Fibroblast of lung (primary cell): ENCODE results near the gene RBBP8. TPM values are rescaled to one million over a fixed set of nuclear protein-coding genes. Genes with fewer than 3 reads are reported as not detected.

Source experiments
- DNase-seq, 2 donors: peaks; one replicate each; pipeline versions ENCODE4 v3.0.0 to v3.0.0-alpha.2; 2010; ENCODE audit warnings: low read depth in 2 of 2
- H2AFZ ChIP-seq: 2 replicates; pipeline ENCODE4 v1.5.1; 2012; ENCODE audit warnings: low read length, control low read depth, inconsistent platforms
- H3K27ac ChIP-seq: 2 replicates; pipeline ENCODE4 v1.5.1; 2011; ENCODE audit warnings: low read length, control low read depth; ENCODE audit not compliant: insufficient read depth
- H3K27me3 ChIP-seq: 2 replicates; pipeline ENCODE4 v1.5.1; 2011; ENCODE audit warnings: mild to moderate bottlenecking, low read length; ENCODE audit not compliant: control insufficient read depth, insufficient read depth
- H3K36me3 ChIP-seq: 2 replicates; pipeline ENCODE4 v1.5.1; 2011; ENCODE audit warnings: low read length; ENCODE audit not compliant: control insufficient read depth, insufficient read depth
- H3K4me1 ChIP-seq: 2 replicates; pipeline ENCODE4 v1.5.1; 2011; ENCODE audit warnings: low read length; ENCODE audit not compliant: control insufficient read depth, insufficient read depth; ENCODE audit errors: extremely low read depth
- H3K4me2 ChIP-seq: 2 replicates; pipeline ENCODE4 v1.5.1; 2011; ENCODE audit warnings: low read length, control low read depth; ENCODE audit not compliant: insufficient read depth; ENCODE audit errors: extremely low read depth
- H3K4me3 ChIP-seq, 4 experiments: fragments of 200-600 bp in 1 of 4; sonication (generic) in 1 of 4; replicated peaks in 1 of 4; 2 replicates each; pipeline ENCODE4 v1.5.1; 2011 to 2016; ENCODE audit warnings: low read length in 4 of 4, low read depth in 3 of 4, mild to moderate bottlenecking in 3 of 4, control low read depth in 2 of 4, inconsistent platforms in 1 of 4, mixed read lengths in 1 of 4; ENCODE audit not compliant: insufficient read depth in 1 of 4; ENCODE audit errors: control extremely low read depth in 1 of 4
- H3K79me2 ChIP-seq: 2 replicates; pipeline ENCODE4 v1.5.1; 2012; ENCODE audit warnings: mild to moderate bottlenecking, low read length, inconsistent platforms; ENCODE audit not compliant: control insufficient read depth, insufficient read depth
- H3K9ac ChIP-seq: 2 replicates; pipeline ENCODE4 v1.5.1; 2011; ENCODE audit warnings: mild to moderate bottlenecking, low read length, control low read depth; ENCODE audit not compliant: insufficient read depth
- H3K9me3 ChIP-seq: 2 replicates; pipeline ENCODE4 v1.5.1; 2012; ENCODE audit warnings: low read depth, low read length; ENCODE audit not compliant: control insufficient read depth, insufficient read depth
- H4K20me1 ChIP-seq: 2 replicates; pipeline ENCODE4 v1.5.1; 2011; ENCODE audit warnings: low read length; ENCODE audit not compliant: control insufficient read depth, insufficient read depth; ENCODE audit errors: extremely low read depth
- CTCF ChIP-seq, 2 donors: IDR thresholded peaks in 1 of 2; conservative IDR thresholded peaks in 1 of 2; 1 replicate in 1 of 2; 2 replicates in 1 of 2; pipeline ENCODE4 v1.5.1; 2011 to 2012; ENCODE audit warnings: low read length in 2 of 2, control low read depth in 1 of 2, inconsistent platforms in 1 of 2, low read depth in 1 of 2, mild to moderate bottlenecking in 1 of 2
- EZH2 ChIP-seq: IDR thresholded peaks from 2 replicates; pipeline ENCODE4 v1.5.1; 2012; ENCODE audit warnings: low read length, control low read depth, mild to moderate bottlenecking; ENCODE audit errors: missing control alignments
- polyA plus RNA-seq, 2 donors: library from polyadenylated mRNA; depleted of rRNA in 1 of 2; stranded (reverse) in 1 of 2; unstranded in 1 of 2; fragments of >200 nt; gene quantifications; 2 replicates each; pipeline ENCODE4 v1.2.1, GENCODE V29; 2011 to 2012; ENCODE audit warnings: missing spikeins in 1 of 2
- total RNA-seq: library from RNA; depleted of rRNA; stranded (reverse); fragments of >200 nt; gene quantifications from 2 replicates; pipeline ENCODE4 v1.2.1, GENCODE V29; 2014

Gene RBBP8
- total and polyA plus RNA-seq, 2 donors (not counting 1 experiment from before 2014, with no cell fraction given), result 17.8 to 21.0 TPM

GRCh38 chr18:23049698-23050373 is 116.7 kb downstream of the RBBP8 start:
- Histone ChIP-seq H3K27me3 (no peaks in the 10 kb centered on the region), H3K4me1 (no peaks in the 10 kb centered on the region), H3K79me2 (no peaks in the 10 kb centered on the region), H3K9ac (no peak overlapping the region), H2AFZ (no peak overlapping the region), H3K4me2 (no peak overlapping the region), H3K9me3 (no peaks in the 10 kb centered on the region), H4K20me1 (no peaks in the 10 kb centered on the region), H3K4me3 (no peak overlapping the region), H3K27ac (no peak overlapping the region), H3K36me3 (no peaks in the 10 kb centered on the region)
- DNase-seq, result no peak
- no peak for TF ChIP-seq CTCF (conservative IDR thresholded peaks at IDR 0.05 in 1 of 2, IDR thresholded peaks at IDR 0.05 in 1 of 2; ENCODE audit: low read depth in 1 of 2, low read length in 2 of 2)
- no peak for TF ChIP-seq EZH2

GRCh38 chr18:23053776-23054457 is 120.8 kb downstream of the RBBP8 start:
- no peak for TF ChIP-seq EZH2
- TF ChIP-seq CTCF (conservative IDR thresholded peaks at IDR 0.05 in 1 of 2, IDR thresholded peaks at IDR 0.05 in 1 of 2; ENCODE audit: low read depth in 1 of 2, low read length in 2 of 2), result peak; percentile 42 to 43
- Histone ChIP-seq H3K36me3 (no peaks in the 10 kb centered on the region), H3K9ac (no peak overlapping the region), H3K79me2 (no peaks in the 10 kb centered on the region), H3K4me1 (no peaks in the 10 kb centered on the region), H3K9me3 (no peaks in the 10 kb centered on the region), H3K27me3 (no peaks in the 10 kb centered on the region), H3K4me2 (no peak overlapping the region), H3K4me3 (no peak overlapping the region), H2AFZ (no peak overlapping the region), H4K20me1 (no peaks in the 10 kb centered on the region), H3K27ac (no peak overlapping the region)
- peak; percentile 35 to 76 for DNase-seq

- H3K9ac ChIP-seq, result no peak overlapping the region
- H3K4me2 ChIP-seq, result no peak overlapping the region
- no peaks in the 10 kb centered on the region for H3K9me3 ChIP-seq
- no peak overlapping the region for H3K27ac ChIP-seq
- no peaks in the 10 kb centered on the region for H3K4me1 ChIP-seq
- no peak overlapping the region for H2AFZ ChIP-seq
- H4K20me1 ChIP-seq, result no peaks in the 10 kb centered on the region
- H3K4me3 ChIP-seq, result no peak overlapping the region
- TF ChIP-seq EZH2, result no peak
- TF ChIP-seq CTCF (conservative IDR thresholded peaks at IDR 0.05 in 1 of 2, IDR thresholded peaks at IDR 0.05 in 1 of 2; ENCODE audit: low read depth in 1 of 2, low read length in 2 of 2), result no peak
- no peaks in the 10 kb centered on the region for H3K79me2 ChIP-seq
- DNase-seq, result no peak
- no peaks in the 10 kb centered on the region for H3K27me3 ChIP-seq
- H3K36me3 ChIP-seq, result no peaks in the 10 kb centered on the region
These were observed 121.4 kb downstream of the RBBP8 start for GRCh38 chr18:23054553-23054952.
